Upper lobe of left lung (tissue), 4 donors: ENCODE results near the gene CDC42BPG.

ENCODE experiments used
- CTCF ChIP-seq, 6 experiments: fragments of 450-650 bp in 4 of 6; fragments of 200-600 bp in 2 of 6; sonication (generic) in 2 of 6; IDR thresholded peaks; one replicate each; pipeline ENCODE4 v1.5.1; 2016 to 2019; ENCODE audit warnings: antibody characterized with exemption in 6 of 6
- EP300 ChIP-seq, 4 donors: sonication (generic); formaldehyde crosslinking; IDR thresholded peaks; one replicate each; pipeline ENCODE4 v1.5.1; 2017; ENCODE audit warnings: antibody characterized with exemption in 4 of 4, control low read depth in 2 of 4
- POLR2A ChIP-seq, 4 donors: fragments of 450-650 bp; IDR thresholded peaks; one replicate each; pipeline ENCODE4 v1.5.1; 2016 to 2017; ENCODE audit warnings: antibody characterized with exemption in 4 of 4, mild to moderate bottlenecking in 2 of 4

GRCh38 chr11:64878494-64879243 lies 34.2 kb upstream of the CDC42BPG start, which contains the start of gene EHD1:
- TF ChIP-seq EP300 (IDR thresholded peaks at IDR 0.05) (peak in 1 of 4 donors; percentile 69), CTCF (IDR thresholded peaks at IDR 0.05) (peak in 5 of 6 experiments; percentile 31 to 74 (median 61)), POLR2A (IDR thresholded peaks at IDR 0.05) (peak; percentile 87 to 100 (median 97))
